GM19193 (cell line): ENCODE data around the gene UNC119B.

Source experiments
- POLR2A ChIP-seq: IDR thresholded peaks from 4 replicates; pipeline ENCODE4 v1.6.1; 2011; ENCODE audit not compliant: insufficient read depth, insufficient read length; ENCODE audit errors: extremely low read depth

Gene UNC119B

DNA sequence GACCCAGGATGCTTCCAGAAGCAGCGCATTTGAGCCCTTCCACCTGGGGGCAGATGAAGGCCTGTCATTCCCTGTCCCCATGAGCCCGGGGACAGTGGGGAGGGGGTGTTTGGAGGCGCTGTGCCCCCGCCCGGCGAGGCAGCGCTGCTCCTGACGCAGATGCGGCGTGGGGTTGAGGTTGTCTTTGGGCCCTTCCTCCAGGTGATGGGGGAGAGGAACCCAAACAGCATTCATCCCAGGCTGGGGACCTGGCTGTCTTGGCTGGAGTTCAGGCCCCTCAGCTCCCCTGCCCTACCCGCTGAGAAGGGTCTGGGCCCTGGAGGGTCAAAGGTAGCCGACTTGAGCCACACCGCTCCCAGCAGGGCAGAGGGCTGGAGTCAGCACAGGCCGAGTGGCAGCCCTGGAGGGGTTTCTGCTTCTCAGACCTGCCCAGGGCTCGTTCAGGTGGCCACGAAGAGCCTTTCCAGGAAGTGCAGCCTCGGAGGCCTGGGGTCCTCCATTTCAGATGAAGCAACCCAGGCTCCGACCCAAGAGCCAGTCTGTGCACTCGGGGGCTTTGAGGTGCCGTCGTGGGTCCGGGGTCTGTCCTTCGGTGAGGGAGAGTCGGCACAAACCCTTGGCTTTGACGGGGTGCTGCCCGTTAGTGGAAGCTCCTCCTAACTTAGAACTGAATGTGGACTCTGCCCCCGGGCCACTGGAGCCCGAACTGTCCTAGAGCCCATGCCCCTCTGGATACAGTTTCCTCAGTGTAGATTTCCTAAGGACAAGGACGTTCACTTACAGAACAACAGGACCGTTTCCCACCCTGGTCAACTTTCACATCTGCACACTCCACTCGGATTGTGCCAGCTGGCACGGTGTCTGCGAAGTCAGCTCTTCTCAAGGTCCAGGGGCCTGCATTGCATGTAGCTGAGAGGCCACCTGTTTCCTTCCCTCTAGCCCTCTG, 31.5 kb downstream of the UNC119B start:
- TF ChIP-seq POLR2A: no peak

GRCh38 chr12:120744922-120745493, 34.8 kb downstream of the UNC119B start:
- TF ChIP-seq POLR2A: no peak

DNA sequence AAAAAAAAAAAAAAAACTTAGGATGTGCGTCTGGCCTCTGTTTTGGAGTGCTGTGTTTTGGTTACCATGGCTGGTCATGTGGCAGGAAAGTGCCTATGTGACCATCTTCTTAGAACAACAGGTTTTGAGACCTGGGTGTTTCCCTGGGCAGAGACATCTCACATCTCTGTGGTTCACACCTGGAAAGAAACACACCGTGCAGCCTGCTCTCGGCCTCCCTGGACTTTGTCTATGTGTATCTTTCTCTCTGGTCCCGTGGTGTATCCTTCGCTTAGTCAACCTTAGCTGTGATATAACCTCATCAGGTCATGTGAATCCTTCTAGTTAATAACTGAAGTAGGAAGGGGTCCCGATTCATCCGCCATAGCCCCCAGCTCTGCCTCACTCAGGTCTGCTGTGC, 38.0 kb downstream of the UNC119B start:
- no peak for TF ChIP-seq POLR2A

GRCh38 chr12:120749256-120749655, 39.0 kb downstream of the UNC119B start:
- TF ChIP-seq POLR2A: no peak

DNA sequence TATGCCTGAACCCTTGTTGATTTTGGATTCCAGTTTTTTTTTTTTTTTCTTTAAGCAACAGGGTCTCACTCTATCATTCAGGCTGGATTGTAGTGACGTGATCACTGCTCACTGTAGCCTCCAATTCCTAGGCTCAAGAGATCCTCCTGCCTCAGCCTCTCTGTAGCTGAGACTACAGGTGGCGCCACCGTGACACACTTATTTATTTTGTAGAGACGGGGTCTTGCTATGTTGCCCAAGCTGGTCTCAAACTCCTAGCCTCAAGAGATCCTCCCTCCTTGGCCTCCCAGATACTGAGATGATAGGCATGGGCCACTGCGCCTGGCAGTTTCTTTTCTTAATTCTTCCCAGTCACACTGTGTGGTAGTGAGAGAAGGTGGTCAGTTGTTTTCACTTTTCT, 40.5 kb downstream of the UNC119B start:
- no peak for TF ChIP-seq POLR2A

DNA sequence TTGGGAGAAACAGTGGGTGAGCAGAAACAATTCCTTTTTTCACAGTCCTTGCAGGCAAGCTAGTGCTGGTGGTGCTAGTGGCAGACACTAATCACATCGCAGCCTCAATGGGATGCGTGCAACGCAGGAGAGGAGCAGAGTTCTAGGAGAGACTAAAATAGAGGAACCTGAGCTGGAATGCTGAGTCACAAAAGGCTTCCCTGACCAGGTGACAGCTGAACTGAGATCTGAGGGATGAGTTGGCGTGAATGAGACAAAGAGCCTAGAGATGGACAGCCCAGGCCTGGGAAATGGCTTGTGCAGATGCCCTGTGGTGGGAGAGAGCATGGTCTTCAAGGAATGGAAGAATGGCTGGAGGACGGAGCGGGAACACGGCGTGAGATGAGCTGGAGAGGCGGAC, 41.1 kb downstream of the UNC119B start:
- no peak for TF ChIP-seq POLR2A

DNA sequence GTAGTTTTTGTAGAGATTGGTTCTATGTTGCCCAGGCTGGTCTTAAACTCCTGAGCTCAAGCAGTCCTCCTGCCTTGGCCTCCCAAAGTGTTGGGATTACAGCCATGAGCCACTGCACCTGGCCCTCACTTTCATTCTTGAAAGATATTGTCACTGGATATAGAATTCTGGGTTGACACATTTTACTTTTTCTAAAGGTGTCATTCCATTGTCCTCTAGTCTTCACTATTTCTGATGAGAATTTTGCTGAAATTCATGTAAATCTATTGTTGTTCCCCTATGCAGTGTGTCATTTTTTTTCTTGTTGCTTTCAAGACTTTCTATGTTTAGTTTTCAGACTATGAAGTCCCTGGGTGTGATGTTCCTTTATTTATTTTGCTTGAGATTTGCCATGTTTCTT, 44.5 kb downstream of the UNC119B start:
- no peak for TF ChIP-seq POLR2A

- TF ChIP-seq POLR2A: no peak
These were observed 45.0 kb downstream of the UNC119B start for GRCh38 chr12:120755269-120755668.

DNA sequence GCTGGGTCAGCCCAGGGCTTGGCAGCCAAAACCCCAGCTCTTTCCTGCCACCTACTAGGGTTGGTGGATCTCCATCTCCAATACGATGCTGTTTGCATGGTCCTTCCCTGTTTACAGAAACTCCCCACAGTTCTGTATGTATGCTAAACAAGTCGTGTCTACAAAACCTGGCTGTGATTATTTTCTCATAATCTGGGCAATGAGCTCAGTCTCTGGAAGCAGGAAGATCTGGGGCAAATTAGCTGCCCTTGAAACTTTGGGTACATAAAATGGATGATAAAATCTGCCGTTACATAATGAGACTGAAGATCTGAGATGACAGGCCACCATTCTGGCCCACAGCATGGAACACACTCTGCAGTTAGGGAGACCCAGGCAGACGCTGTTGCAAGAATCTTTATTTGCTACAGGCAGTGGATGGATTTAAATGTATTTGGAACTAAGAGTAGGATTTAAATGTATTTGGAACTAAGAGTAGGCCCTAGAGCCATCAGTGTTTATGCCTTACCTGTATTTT, 47.0 kb downstream of the UNC119B start:
- TF ChIP-seq POLR2A: no peak

DNA sequence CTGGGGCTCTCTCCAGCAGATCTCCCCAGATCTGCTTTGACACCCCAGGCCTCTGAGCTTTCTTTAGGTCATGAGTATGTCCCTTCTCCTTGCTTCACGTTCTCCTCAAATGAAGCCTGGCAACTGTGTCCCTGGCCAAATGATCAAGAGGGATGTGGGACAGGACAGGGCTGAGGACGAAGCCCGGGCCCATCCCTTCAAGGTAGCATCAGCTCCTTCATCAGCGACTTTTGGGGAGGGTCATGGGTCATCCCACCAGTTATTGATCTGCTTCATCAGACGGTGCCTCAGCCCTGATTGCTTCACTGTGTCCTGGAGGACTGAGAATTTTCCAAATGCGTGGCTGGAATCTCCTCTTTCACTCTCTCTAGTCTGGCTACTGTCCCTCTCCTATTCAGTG, 47.7 kb downstream of the UNC119B start:
- TF ChIP-seq POLR2A: no peak

DNA sequence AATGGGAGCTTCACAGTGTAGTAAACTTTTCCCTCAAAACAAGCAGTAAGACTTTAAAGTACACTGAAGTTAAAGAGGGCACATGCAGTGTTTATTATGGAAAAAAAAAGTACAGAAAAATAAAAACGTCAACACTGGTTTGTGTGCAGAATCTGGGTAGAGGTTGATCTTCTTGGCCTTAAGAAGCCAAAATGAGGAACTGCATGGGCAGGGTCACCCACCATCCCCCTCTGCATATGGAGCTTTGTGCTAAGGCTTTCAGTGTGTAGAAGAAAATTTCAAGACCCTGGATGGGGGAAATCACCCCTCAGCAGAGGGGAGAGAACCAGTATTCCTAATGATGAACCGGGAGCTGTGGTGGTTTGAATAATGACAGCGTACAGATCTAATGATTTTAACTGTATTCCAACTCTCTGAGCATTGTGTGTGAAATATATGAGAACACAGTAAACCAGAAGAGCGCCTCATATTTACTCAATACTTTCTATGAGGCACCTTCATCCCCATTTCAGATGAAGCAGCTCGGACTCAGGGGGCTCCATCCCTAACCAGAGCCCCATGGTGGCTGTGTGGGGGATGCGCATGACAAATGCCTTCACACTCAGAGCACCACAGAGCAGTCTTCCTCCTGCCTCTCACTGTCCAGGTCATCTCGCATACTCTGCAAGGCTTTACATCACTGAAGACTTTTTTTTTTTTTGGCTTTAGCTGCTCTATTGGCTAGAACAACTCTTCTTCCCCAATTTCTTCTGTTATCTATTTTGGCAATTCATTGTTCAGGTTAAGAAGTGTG, 48.7 kb downstream of the UNC119B start:
- TF ChIP-seq POLR2A: no peak

GRCh38 chr12:120759591-120760348, 49.5 kb downstream of the UNC119B start:
- TF ChIP-seq POLR2A: no peak

- TF ChIP-seq POLR2A: no peak
These were observed 50.3 kb downstream of the UNC119B start for GRCh38 chr12:120760349-120761254.

DNA sequence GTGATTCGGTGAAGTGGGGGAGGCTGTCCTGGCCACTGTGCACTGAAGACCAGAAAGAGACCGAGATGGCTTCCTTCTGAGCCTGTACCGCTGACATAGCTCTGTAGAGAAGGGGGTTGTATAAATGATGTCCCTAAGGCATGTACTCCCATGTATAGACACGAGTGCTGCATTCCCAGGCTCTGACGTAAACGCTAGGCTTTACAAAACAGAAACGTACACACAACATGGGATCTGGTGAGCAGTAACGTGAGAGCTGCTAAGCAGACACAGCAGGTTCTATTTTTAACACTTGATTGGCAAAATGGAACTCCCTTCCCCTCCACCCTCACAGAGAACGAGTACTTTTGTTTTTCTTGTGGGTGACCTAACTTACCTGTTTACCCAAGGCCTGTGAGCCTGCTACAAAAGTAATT, 51.3 kb downstream of the UNC119B start:
- no peak for TF ChIP-seq POLR2A

- no peak for TF ChIP-seq POLR2A
These were observed 51.8 kb downstream of the UNC119B start for GRCh38 chr12:120762086-120762485.
